ENCODE measurements around the gene TMEM208.

Gene TMEM208

GRCh38 chr16:67238278-67238575, 11.3 kb downstream of the TMEM208 start:
- H3K4me3 ChIP-seq (ENCODE audit: low read length in 2 of 2): no peak overlapping the region
- no peaks in the 10 kb centered on the region for H3K27me3 ChIP-seq (ENCODE audit: control insufficient read depth in 1 of 2, insufficient read depth in 2 of 2, low read length in 2 of 2)
- no peak overlapping the region for H3K9ac ChIP-seq (ENCODE audit: low read length in 2 of 2)
- no peaks in the 10 kb centered on the region for H3K9me3 ChIP-seq (ENCODE audit: control insufficient read depth in 2 of 2, low read length in 2 of 2)
- H3K4me1 ChIP-seq (ENCODE audit: control insufficient read depth, insufficient read depth, low read length): peaks cover 8% of the 10 kb centered on the region
- peaks cover 9 to 29% of the 10 kb centered on the region in 2 donors for H3K36me3 ChIP-seq (ENCODE audit: control insufficient read depth in 2 of 2, insufficient read depth in 2 of 2, low read length in 2 of 2)
- no peak overlapping the region for H3K27ac ChIP-seq (ENCODE audit: low read length)

DNA sequence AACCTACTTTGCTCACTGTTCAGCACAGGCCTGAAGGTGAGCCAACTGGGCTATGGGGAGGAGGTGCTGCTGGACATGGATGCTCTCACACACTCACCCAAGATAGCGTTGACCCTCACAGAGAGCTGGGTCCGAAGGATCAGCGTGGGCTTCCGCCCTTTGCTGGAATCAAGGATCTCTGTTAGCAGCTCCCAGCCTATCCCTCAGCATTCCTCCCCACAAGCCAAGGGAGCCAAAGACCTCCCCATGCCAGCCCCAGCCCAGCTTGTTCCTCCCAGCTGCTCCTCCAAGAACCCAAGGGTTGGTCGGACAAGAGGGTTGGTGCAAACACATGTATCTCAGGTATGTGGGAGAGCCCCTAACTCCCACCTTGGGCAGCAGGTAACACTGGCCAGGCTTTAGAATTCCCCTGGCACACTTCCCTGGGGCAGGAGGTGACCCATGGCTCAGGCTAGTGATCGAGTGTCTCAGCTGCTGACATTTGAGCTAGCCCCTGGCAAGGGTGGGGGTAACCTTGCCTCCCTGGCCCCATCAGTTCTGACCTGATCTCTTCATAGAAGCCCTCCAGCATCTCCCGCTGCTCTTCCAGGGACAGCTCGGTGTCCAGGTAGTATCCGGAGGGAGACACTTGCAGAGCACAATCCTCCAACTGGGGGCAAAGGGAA, 12.0 kb downstream of the TMEM208 start:
- Histone ChIP-seq H3K4me1 (ENCODE audit: control insufficient read depth, insufficient read depth, low read length) (peaks cover 12% of the 10 kb centered on the region), H3K27ac (ENCODE audit: low read length) (no peak overlapping the region)

DNA sequence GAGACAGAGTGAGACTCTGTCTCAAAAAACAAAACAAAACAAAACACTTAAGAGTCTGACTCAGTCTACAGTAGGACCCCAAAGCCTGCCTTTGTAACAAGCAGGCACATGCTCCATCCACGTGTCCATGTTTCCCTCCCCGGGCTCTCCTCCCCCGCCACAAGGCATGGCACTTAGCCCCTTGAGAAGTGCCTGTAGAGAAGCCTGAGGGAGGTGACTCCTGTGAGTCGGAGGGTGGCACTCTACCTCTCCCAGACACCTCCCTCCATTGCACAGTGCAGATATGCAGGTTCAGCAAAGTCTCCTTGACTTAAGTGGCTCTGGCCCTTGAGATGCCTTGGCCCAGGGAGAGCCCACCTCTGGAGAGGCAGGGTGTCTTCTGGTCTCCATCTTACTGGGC, 13.6 kb downstream of the TMEM208 start:
- H3K9me3 ChIP-seq (ENCODE audit: control insufficient read depth in 2 of 2, low read length in 2 of 2): no peaks in the 10 kb centered on the region
- H3K9ac ChIP-seq (ENCODE audit: low read length in 2 of 2): no peak overlapping the region
- H3K36me3 ChIP-seq (ENCODE audit: control insufficient read depth in 2 of 2, insufficient read depth in 2 of 2, low read length in 2 of 2): peaks cover 9 to 29% of the 10 kb centered on the region in 2 donors
- H3K27me3 ChIP-seq (ENCODE audit: control insufficient read depth in 1 of 2, insufficient read depth in 2 of 2, low read length in 2 of 2): no peaks in the 10 kb centered on the region
- H3K4me1 ChIP-seq (ENCODE audit: control insufficient read depth, insufficient read depth, low read length): peaks cover 22% of the 10 kb centered on the region
- no peak overlapping the region for H3K4me3 ChIP-seq (ENCODE audit: low read length in 2 of 2)
- H3K27ac ChIP-seq (ENCODE audit: low read length): no peak overlapping the region

More for the DNA sequence above, 12.0 kb downstream of the TMEM208 start:
- H3K9me3 ChIP-seq (ENCODE audit: control insufficient read depth in 2 of 2, low read length in 2 of 2): no peaks in the 10 kb centered on the region
- H3K27me3 ChIP-seq (ENCODE audit: control insufficient read depth in 1 of 2, insufficient read depth in 2 of 2, low read length in 2 of 2): no peaks in the 10 kb centered on the region
- no peak overlapping the region for H3K4me3 ChIP-seq (ENCODE audit: low read length in 2 of 2)
- H3K9ac ChIP-seq (ENCODE audit: low read length in 2 of 2): no peak overlapping the region
- peaks cover 9 to 29% of the 10 kb centered on the region in 2 donors for H3K36me3 ChIP-seq (ENCODE audit: control insufficient read depth in 2 of 2, insufficient read depth in 2 of 2, low read length in 2 of 2)

DNA sequence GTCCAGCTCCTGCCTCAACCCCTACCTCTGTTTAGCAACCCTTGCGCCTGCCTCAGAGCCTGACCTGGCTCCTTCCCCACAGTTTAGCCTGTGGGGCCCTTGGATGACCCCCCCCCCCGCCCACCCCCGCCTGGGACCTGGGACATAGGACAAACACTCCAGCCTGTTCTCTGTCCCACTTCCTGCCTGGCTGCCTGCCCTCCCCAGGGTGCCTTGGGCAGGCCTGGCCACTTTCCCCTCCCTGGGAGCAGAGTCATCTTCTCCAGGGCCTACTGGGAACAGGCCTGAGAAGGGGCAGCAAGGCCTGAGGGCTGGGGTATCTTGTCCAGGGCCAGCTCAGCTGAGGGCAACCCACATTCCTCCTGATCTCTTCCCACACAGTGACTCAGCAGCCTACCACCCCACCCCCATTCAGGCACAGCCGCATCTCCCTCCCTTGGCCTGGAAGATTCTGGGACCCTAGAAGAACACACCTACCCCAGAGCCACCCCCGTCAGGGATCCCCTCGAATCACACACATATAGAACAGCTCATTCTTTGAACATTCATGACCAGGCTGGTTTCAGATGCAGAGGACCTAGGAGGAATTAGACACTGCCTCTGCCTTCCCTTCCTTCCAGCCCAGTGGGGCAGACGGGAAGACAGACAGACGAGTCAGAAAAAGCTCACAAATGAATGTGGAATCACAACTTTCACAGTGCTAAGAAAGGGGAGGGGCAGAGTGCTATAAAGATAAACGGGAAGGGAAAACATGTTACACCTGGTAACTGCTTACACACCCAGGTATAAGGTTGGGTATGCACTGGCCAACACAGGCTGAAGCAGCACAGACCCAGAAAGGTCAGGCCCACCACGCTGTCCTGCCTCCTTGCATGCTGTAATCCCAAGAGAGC, 14.3 kb downstream of the TMEM208 start:
- H3K4me1 ChIP-seq (ENCODE audit: control insufficient read depth, insufficient read depth, low read length): peaks cover 30% of the 10 kb centered on the region
- H3K27ac ChIP-seq (ENCODE audit: low read length): peak overlapping the region; percentile 24
- no peak overlapping the region for H3K4me3 ChIP-seq (ENCODE audit: low read length in 2 of 2)

DNA sequence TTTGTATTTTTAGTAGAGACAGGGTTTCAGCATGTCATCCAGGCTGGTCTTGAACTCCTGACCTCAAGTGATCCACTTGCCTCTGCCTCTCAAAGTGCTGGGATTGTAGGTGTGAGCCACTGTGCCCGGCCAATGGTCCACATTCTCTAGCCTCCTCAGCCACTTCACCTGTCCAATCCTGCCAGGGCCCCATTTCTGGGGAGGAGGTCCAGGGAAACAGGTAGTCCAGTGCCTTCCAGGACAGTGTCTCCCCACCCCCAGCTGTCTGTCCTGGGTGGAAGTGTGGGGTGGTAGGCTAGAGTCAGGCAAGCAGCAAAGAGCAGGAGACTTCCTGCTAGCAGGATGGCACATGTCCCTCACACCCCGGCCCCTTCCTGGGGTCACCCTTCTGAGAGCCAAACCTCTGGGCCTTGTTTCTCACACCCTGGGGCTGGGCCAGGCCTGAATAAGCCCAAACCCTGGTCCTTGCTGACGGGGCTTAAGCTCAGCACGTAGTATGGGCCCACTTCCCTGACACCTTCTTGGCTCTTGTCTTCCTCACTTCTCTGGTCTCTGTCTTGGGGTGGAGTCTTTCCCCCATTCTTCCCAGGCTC, 15.3 kb downstream of the TMEM208 start:
- no peaks in the 10 kb centered on the region for H3K27me3 ChIP-seq (ENCODE audit: control insufficient read depth in 1 of 2, insufficient read depth in 2 of 2, low read length in 2 of 2)
- no peak overlapping the region for H3K4me3 ChIP-seq (ENCODE audit: low read length in 2 of 2)
- no peaks in the 10 kb centered on the region for H3K9me3 ChIP-seq (ENCODE audit: control insufficient read depth in 2 of 2, low read length in 2 of 2)
- H3K4me1 ChIP-seq (ENCODE audit: control insufficient read depth, insufficient read depth, low read length): peaks cover 36% of the 10 kb centered on the region
- no peak overlapping the region for H3K9ac ChIP-seq (ENCODE audit: low read length in 2 of 2)
- H3K36me3 ChIP-seq (ENCODE audit: control insufficient read depth in 2 of 2, insufficient read depth in 2 of 2, low read length in 2 of 2): peaks cover 0 to 15% of the 10 kb centered on the region in 2 donors
- H3K27ac ChIP-seq (ENCODE audit: low read length): no peak overlapping the region

More for the DNA sequence above, 14.3 kb downstream of the TMEM208 start:
- Histone ChIP-seq H3K9me3 (ENCODE audit: control insufficient read depth in 2 of 2, low read length in 2 of 2) (no peaks in the 10 kb centered on the region), H3K36me3 (ENCODE audit: control insufficient read depth in 2 of 2, insufficient read depth in 2 of 2, low read length in 2 of 2) (peaks cover 3 to 22% of the 10 kb centered on the region in 2 donors), H3K27me3 (ENCODE audit: control insufficient read depth in 1 of 2, insufficient read depth in 2 of 2, low read length in 2 of 2) (no peaks in the 10 kb centered on the region), H3K9ac (ENCODE audit: low read length in 2 of 2) (peak overlapping the region; percentile 14 to 21)

- H3K27me3 ChIP-seq (ENCODE audit: control insufficient read depth in 1 of 2, insufficient read depth in 2 of 2, low read length in 2 of 2): peaks cover 0 to 4% of the 10 kb centered on the region in 2 donors
- H3K9ac ChIP-seq (ENCODE audit: low read length in 2 of 2): no peak overlapping the region
- H3K27ac ChIP-seq (ENCODE audit: low read length): peak overlapping the region; percentile 37
- no peak overlapping the region for H3K4me3 ChIP-seq (ENCODE audit: low read length in 2 of 2)
- H3K36me3 ChIP-seq (ENCODE audit: control insufficient read depth in 2 of 2, insufficient read depth in 2 of 2, low read length in 2 of 2): peaks cover 0 to 7% of the 10 kb centered on the region in 2 donors
- peaks cover 47% of the 10 kb centered on the region for H3K4me1 ChIP-seq (ENCODE audit: control insufficient read depth, insufficient read depth, low read length)
- H3K9me3 ChIP-seq (ENCODE audit: control insufficient read depth in 2 of 2, low read length in 2 of 2): no peaks in the 10 kb centered on the region
Observed at GRCh38 chr16:67243481-67243880, 16.6 kb downstream of the TMEM208 start.

DNA sequence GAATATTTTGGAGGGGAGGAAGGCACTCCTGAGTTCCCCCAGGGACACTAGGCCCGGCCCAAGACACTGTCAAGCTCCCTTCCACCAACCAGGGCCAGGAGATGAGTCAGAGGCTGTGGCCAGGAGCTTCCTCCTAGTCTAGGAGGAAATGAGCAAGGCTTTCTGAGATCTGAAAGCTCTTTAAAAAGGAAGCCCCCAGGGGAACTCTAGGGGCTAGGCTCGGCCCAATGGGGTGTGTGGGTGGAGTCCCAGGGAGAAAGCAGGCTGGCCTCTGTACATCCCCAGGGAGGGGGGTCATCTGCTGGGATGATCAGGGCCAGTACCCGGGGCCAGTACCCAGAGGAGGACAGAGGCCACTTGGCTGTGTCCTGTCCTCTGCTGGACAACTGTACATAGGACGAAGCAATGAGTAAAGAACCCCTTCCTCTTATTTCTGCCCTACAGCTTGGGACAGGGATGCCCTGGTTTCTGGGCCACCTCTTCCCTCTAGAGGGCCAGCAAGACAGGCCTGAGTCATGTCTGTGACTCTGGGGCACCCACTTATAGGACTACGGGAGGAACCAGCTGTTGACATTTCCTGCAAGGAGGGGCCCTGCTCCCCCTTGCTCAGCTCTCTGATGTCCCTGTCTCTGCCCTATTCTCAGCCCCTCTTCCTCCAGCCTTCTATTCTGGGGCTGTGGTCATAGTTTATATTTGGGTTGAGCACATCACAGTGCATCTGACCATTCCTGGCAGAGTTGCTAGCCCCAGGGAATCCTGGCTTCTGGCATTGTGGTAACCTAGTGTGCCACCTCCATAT, 17.7 kb downstream of the TMEM208 start:
- Histone ChIP-seq H3K27me3 (ENCODE audit: control insufficient read depth in 1 of 2, insufficient read depth in 2 of 2, low read length in 2 of 2) (peaks cover 4 to 11% of the 10 kb centered on the region in 2 donors), H3K4me3 (ENCODE audit: low read length in 2 of 2) (peak overlapping the region in 1 of 2 donors; percentile 7), H3K9me3 (ENCODE audit: control insufficient read depth in 2 of 2, low read length in 2 of 2) (no peaks in the 10 kb centered on the region), H3K36me3 (ENCODE audit: control insufficient read depth in 2 of 2, insufficient read depth in 2 of 2, low read length in 2 of 2) (no peaks in the 10 kb centered on the region), H3K4me1 (ENCODE audit: control insufficient read depth, insufficient read depth, low read length) (peaks cover 57% of the 10 kb centered on the region), H3K9ac (ENCODE audit: low read length in 2 of 2) (peak overlapping the region in 1 of 2 donors; percentile 48), H3K27ac (ENCODE audit: low read length) (peak overlapping the region; percentile 37)

- H3K4me3 ChIP-seq (ENCODE audit: low read length in 2 of 2): peak overlapping the region in 1 of 2 donors; percentile 86
Observed at GRCh38 chr16:67245186-67245585, 18.3 kb downstream of the TMEM208 start.

DNA sequence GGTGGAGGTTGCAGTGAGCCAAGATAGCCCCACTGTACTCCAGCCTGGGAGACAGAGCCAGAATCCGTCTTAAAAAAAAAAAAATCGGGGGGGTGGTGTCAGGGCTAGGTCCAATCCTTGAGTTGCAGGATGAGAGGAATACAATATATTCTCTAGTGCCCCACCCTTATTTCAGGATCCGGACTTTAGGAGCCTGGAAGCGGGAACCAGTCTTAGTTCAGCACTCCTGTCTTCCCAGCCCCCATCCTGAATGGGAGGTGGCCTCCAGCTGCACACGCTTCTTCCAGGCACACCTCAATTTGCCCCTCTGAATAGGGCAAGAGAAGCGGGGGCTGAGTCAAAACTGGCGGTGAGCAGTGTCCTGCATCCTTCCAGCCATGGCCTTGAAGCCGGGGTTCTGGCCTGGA, 18.7 kb downstream of the TMEM208 start:
- Histone ChIP-seq H3K4me3 (ENCODE audit: low read length in 2 of 2) (peak overlapping the region; percentile 86), H3K36me3 (ENCODE audit: control insufficient read depth in 2 of 2, insufficient read depth in 2 of 2, low read length in 2 of 2) (no peaks in the 10 kb centered on the region), H3K9me3 (ENCODE audit: control insufficient read depth in 2 of 2, low read length in 2 of 2) (no peaks in the 10 kb centered on the region), H3K4me1 (ENCODE audit: control insufficient read depth, insufficient read depth, low read length) (peaks cover 54% of the 10 kb centered on the region), H3K9ac (ENCODE audit: low read length in 2 of 2) (peak overlapping the region; percentile 55 to 65), H3K27ac (ENCODE audit: low read length) (peak overlapping the region; percentile 55), H3K27me3 (ENCODE audit: control insufficient read depth in 1 of 2, insufficient read depth in 2 of 2, low read length in 2 of 2) (peaks cover 12 to 21% of the 10 kb centered on the region in 2 donors)

More at GRCh38 chr16:67245186-67245585, 18.3 kb downstream of the TMEM208 start:
- H3K36me3 ChIP-seq (ENCODE audit: control insufficient read depth in 2 of 2, insufficient read depth in 2 of 2, low read length in 2 of 2): no peaks in the 10 kb centered on the region
- peaks cover 10 to 16% of the 10 kb centered on the region in 2 donors for H3K27me3 ChIP-seq (ENCODE audit: control insufficient read depth in 1 of 2, insufficient read depth in 2 of 2, low read length in 2 of 2)
- H3K4me1 ChIP-seq (ENCODE audit: control insufficient read depth, insufficient read depth, low read length): peaks cover 57% of the 10 kb centered on the region
- H3K9ac ChIP-seq (ENCODE audit: low read length in 2 of 2): no peak overlapping the region
- H3K9me3 ChIP-seq (ENCODE audit: control insufficient read depth in 2 of 2, low read length in 2 of 2): no peaks in the 10 kb centered on the region
- H3K27ac ChIP-seq (ENCODE audit: low read length): peak overlapping the region; percentile 37

Data from stomach smooth muscle (tissue), 2 donors.